GM12878 (cell line): ENCODE data around the gene MEAK7. TPM values are rescaled to one million over a fixed set of nuclear protein-coding genes. Genes with fewer than 3 reads are reported as not detected.

Experiments
- EP300 ChIP-seq, 2 experiments: fragments of 150-350 bp in 1 of 2; IDR thresholded peaks; 2 replicates each; pipeline ENCODE4 v1.6.1; 2011 to 2012; ENCODE audit warnings: low read depth in 2 of 2, low read length in 2 of 2, borderline replicate concordance in 1 of 2, improper control_type of control experiment in 1 of 2, inconsistent platforms in 1 of 2; ENCODE audit not compliant: control insufficient read depth in 1 of 2
- IKZF2 ChIP-seq, 2 experiments: fragments of 450-650 bp; IDR thresholded peaks; 2 replicates each; pipeline ENCODE4 v1.6.1; 2017; ENCODE audit warnings: mild to moderate bottlenecking in 2 of 2, moderate library complexity in 2 of 2
- NFXL1 ChIP-seq: fragments of 450-650 bp; IDR thresholded peaks from 2 replicates; pipeline ENCODE4 v1.6.1; 2017; ENCODE audit warnings: antibody characterized with exemption, mild to moderate bottlenecking, borderline replicate concordance
- PAX5 ChIP-seq: IDR thresholded peaks from 2 replicates; pipeline ENCODE4 v1.6.1; 2011; ENCODE audit warnings: low read depth, low read length, borderline replicate concordance
- SKIL ChIP-seq: fragments of 450-650 bp; IDR thresholded peaks from 2 replicates; pipeline ENCODE4 v1.6.1; 2017; ENCODE audit warnings: mild to moderate bottlenecking, low read depth, inconsistent platforms; ENCODE audit not compliant: poor library complexity, severe bottlenecking
- SUZ12 ChIP-seq: fragments of 200-600 bp; sonication (generic); IDR thresholded peaks from one replicate; pipeline ENCODE4 v1.6.1; 2018; ENCODE audit warnings: antibody characterized with exemption, mild to moderate bottlenecking; ENCODE audit not compliant: unreplicated experiment
- TCF12 ChIP-seq: IDR thresholded peaks from 2 replicates; pipeline ENCODE4 v1.6.1; 2011; ENCODE audit warnings: low read depth, mild to moderate bottlenecking, low read length
- TCF7 ChIP-seq: IDR thresholded peaks from 2 replicates; pipeline ENCODE4 v1.6.1; 2014; ENCODE audit warnings: antibody characterized with exemption, borderline replicate concordance
- ZBTB33 ChIP-seq: fragments of 450-650 bp; IDR thresholded peaks from 2 replicates; pipeline ENCODE4 v1.6.1; 2017; ENCODE audit warnings: mild to moderate bottlenecking
- ZNF274 ChIP-seq: IDR thresholded peaks from one replicate; pipeline ENCODE4 v1.8.0; 2011; ENCODE audit not compliant: insufficient read length, insufficient read depth
- polyA plus RNA-seq, 11 experiments: library from polyadenylated mRNA; depleted of rRNA in 4 of 11; unstranded in 6 of 11; stranded (reverse) in 5 of 11; fragments of >200 nt; fragmentation: Nextera tagmentation in 4 of 11; fragmentation: Illumina TruSeq in 1 of 11; extraction: Ambion mirVana in 4 of 11; extraction: Trizol in 1 of 11; gene quantifications; 1 replicate in 1 of 11; 2 replicates in 10 of 11; pipeline versions ENCODE4 v1.2.1 to v1.2.3, GENCODE V29; 2011 to 2016; ENCODE audit warnings: inconsistent platforms in 2 of 11, missing spikeins in 2 of 11, low read depth in 1 of 11
- total RNA-seq, 4 experiments: library from RNA; depleted of rRNA in 3 of 4; stranded (reverse); fragments of >200 nt in 3 of 4; fragmentation: Illumina TruSeq in 1 of 4; extraction: Trizol in 1 of 4; gene quantifications; 2 replicates each; pipeline versions ENCODE4 v1.2.1 to v1.2.3, GENCODE V29; 2013 to 2021

Gene MEAK7
- total and polyA plus RNA-seq, 10 of the 15 experiments (the other 5 are each of a cell fraction or from before 2014, with no cell fraction given) = 1.4 to 11.9 (median 6.4) TPM

- TF ChIP-seq ZNF274 = no peak
- TF ChIP-seq SUZ12 = no peak
- no peak for TF ChIP-seq SKIL
- TF ChIP-seq TCF12 = no peak
- TF ChIP-seq TCF7 = no peak
- TF ChIP-seq EP300 (IDR thresholded peaks at IDR 0.05; ENCODE audit: borderline replicate concordance in 1 of 2, control insufficient read depth in 1 of 2, low read depth in 2 of 2, low read length in 2 of 2) = no peak
- no peak for TF ChIP-seq IKZF2 (IDR thresholded peaks at IDR 0.05)
- TF ChIP-seq ZBTB33 = no peak
- TF ChIP-seq NFXL1 = no peak
- no peak for TF ChIP-seq PAX5
Observed at GRCh38 chr16:84517366-84517765, 12.9 kb upstream of the MEAK7 start (continued).
